HG03097 (cell line): ENCODE data around the gene KDM2B.

Source experiments
- ATAC-seq: cut with Tn5 transposase; IDR thresholded peaks from one replicate; pipeline ENCODE4 v1.9.1; 2021; ENCODE audit not compliant: unreplicated experiment, low FRiP score

The KDM2B gene

GRCh38 chr12:121580959-121581685 lies at the start of gene KDM2B:
TSS of gene KDM2B (minus strand) at chr12:121581023. CDS start at chr12:121580911, 112 bp downstream.
- no peak for ATAC-seq

DNA sequence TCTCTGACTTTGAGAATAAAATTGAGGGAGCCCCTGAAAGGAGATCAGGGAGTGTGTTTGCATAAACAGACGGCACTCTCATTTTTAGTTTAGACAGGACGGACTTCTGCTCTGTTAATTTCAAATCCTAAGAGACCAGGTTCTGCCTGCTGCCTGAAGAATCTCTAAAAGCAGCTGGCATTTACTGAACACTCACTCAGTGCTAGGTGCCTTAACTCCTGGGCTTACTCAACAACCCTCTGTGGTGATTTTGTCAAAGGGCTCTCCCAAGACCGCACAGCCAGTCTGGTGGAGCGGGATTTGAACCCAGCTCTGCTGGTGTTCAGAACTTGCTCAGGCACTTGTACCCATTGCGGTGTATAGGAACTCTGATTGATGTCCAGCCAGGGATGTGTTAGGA lies 47.7 kb upstream of the KDM2B start:
- ATAC-seq = no peak

DNA sequence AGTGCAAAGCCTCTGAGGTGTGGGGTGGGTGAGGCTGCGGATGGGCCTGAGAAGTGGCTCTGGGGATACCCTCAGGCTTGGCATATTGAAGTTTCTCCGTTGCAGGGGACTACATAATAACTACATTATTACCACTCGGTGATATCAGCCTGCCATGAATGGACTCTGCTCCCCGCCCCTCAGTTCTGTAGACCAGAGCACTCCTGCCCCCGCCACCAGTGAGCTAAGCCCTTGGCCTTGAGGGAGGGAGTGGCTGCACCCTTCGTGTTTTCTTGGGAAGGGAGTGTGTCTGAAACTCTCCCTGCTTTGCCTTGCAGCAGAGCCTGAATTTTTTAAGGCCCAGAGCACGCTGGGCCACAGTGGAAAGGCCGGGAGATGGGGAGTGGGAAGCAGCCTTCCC lies 47.2 kb upstream of the KDM2B start:
- ATAC-seq = no peak

DNA sequence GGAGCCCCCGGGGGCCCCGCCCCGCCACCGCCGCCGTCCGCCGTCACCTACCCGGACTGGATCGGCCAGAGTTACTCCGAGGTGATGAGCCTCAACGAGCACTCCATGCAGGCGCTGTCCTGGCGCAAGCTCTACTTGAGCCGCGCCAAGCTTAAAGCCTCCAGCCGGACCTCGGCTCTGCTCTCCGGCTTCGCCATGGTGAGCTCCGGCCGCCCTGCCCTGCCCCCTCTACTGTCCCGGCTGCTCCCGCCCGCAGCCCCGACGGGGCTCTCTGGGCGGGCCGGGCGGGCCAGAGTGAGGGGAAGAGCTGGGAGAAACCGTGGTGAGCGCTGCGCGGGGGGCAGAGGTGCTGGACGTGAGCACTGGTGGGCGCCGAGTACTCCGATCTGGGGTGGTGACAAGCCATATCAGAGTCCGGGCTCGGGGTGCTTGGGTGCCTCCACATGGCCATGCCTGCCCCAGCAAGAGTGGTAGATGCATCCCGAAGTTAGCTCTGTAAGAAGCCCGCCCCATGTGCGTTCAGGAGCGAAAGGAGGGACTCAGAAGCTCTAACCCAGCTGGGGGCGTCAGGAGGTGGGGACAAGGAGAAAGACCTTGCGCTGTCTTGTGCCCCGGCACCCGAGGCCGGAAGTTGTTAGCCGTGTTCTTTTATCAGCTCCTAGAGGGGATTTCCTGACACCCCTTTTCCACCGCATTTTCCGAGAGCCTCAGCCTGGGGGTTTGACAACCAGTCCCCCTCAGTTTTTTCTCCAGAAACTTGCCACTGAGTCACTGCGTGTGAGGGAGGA lies 46.2 kb upstream of the KDM2B start:
- ATAC-seq = peak; percentile 23

DNA sequence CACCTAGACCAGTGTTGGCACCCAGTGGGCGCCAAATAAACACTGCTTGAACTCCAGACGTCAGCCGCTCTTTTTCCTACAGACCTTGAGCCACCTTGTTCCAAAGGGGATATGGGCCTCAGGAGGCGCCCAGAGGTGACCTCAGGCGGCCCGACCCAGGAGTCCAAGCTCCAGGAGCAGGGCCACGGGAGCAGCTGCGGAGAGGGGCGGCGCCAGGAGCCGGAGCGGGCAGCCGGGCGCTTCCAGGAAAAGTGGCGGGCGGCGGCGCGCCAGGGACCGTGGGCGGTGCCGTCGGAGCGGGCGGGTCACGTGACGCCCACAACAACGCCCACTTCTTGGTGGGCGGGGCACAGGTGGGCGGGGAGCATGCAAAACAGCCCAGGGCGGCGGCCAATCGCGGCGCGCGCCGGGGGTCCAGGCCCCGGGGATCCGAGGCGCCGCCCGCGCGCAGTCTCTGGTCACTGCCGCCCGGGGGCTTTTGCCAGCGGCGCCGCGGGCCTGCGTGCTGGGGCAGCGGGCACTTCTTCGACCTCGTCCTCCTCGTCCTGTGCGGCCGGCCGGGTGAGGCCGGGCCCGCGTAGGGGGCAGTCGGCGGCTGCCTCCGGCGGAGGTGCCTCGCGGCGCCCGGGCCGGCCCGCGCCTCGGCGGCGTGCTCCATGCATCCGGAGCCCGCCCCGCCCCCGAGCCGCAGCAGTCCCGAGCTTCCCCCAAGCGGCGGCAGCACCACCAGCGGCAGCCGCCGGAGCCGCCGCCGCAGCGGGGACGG lies 45.4 kb upstream of the KDM2B start, which contains the start of gene ORAI1:
ORAI1 (plus strand) TSS at position 444 of the 766 bp plus-strand sequence.
- ATAC-seq = peak; percentile 71

DNA sequence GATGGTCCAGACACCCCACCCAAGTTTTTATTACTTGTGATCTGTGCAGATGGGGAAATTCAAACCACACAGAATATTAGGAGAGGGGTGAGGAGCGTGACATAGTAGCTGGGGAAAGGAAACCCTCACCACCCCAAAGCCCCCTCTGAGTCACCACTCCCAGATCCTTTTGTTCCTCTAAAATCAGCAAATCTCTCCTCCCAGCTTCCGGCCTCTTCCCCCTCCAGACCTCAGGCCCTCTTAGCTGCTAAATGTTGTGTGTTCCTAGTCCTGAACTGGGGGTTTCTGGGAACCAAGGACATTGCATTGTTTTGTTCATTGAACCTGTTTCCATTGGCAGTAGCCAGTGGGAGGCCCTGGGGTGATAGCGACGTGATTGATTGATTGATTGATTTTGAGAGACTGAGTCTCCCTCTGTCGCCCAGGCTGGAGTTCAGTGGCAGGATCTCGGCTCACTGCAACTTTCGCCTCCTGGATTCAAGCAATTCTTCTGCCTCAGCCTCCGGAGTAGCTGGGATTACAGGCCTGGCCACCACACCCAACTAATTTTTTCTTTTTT lies 39.6 kb upstream of the KDM2B start:
- ATAC-seq = no peak

GRCh38 chr12:121618659-121619233 lies 37.9 kb upstream of the KDM2B start:
- ATAC-seq = no peak

- no peak for ATAC-seq
Observed at GRCh38 chr12:121614872-121615467, 34.1 kb upstream of the KDM2B start.

GRCh38 chr12:121613462-121613861 lies 32.6 kb upstream of the KDM2B start:
- no peak for ATAC-seq

DNA sequence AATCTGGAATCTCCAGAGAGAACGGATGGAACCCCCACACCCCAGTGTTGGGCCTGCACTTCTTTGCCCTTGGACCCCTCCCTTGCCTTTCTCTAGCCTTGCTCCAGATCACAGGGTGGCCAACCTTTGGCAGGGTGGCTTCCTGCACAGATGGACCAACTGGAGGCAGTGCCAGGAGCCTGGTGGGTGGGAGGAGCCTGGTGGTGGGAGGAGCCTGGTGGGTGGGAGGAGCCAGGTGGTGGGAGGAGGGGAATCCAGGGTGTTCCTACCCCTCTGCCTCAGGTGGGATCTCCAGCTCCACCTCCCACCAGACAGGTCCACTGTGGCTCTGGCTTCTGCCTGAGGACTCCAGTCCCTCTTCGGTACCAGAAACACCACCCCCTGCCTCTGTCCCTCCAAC lies 30.5 kb upstream of the KDM2B start:
- no peak for ATAC-seq

GRCh38 chr12:121610239-121611149 lies 29.7 kb upstream of the KDM2B start:
- no peak for ATAC-seq

DNA sequence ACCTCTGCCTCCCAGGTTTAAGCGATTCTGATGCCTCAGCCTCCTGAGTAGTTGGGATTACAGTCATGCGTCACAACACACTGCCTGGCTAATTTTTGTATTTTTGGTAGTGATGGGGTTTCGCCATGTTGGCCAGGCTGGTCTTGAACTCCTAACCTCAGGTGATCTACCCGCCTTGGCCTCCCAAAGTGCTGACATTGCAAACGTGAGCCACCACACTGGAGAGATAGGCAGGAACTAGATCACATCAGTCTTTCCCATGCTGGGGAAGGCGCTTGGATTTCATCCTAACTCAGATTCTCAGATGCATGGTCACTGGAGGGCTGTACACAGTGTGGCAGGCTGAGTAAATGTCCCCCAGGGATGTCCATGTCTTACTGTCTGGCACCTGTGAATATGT lies 27.5 kb upstream of the KDM2B start:
- ATAC-seq = no peak

GRCh38 chr12:121603581-121603980 lies 22.8 kb upstream of the KDM2B start:
- no peak for ATAC-seq

- ATAC-seq = no peak
Observed at GRCh38 chr12:121602766-121603165, 21.9 kb upstream of the KDM2B start.

DNA sequence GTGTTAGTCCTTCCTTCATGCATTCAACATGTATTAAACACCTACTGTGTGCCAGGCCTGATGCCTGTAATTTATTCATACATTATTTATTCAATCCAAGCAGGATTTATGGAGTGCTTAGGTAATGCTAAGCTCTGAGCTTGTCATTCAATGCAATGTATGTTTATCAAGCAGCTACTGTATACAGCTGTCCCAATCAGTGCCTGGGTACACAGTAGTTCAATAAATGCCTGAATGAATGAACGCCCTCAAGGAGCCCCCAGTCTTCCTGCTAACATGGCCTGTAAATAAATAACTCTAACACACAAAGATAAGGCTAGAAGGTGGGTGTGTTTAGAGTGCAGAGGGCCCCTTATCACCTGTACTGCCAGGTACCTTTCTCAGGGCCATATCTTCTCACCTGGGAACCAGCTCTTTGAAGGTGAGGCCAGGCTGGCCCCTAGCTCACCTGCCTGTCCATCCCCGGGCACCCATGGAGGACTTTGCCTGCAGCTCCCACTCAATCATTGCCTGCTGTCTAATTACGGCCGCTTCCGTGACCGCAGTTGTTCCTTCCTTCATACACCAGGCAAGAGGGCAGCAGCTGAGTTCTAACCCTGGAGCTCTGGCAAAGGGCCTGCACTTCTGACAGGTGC lies 20.0 kb upstream of the KDM2B start:
- ATAC-seq = no peak

DNA sequence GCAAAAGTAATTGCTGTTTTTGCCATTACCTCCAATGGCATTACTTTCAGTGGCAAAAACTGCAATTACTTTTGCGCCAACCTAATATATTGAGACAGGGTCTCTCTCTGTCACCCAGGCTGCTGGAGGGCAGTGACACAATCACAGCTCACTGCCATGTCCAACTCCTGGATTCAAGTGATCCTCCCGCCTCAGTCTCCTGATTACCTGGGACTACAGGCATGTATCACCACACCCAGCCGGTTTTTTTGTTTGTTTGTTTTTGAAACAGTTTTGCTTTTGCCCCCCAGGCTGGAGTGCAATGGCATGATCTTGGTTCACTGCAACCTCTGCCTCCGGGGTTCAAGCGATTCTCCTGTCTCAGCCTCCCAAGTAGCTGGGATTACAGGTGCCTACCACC lies 15.7 kb upstream of the KDM2B start:
- no peak for ATAC-seq

GRCh38 chr12:121595520-121595919 lies 14.7 kb upstream of the KDM2B start:
- ATAC-seq = no peak

DNA sequence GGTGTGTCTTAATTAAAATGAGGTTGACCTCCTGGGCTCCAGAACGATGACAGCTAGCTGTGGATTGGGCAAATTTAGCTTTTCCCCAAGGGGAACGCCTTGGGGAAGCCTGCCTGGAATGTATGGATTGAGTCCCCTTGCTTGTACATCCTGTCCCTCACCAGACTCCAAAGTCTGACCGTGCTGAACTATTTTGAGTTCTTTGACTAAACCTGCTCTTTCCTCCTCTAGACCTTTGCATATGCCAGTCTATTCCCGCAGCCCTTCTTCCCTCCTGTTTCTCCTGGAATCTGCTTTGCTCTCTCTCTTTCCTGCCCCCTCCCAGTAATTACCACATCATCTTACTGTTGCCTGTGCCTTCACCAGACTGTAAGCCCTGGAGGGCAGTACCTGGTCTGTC lies 11.5 kb upstream of the KDM2B start:
- no peak for ATAC-seq
